Effector memory CD8-positive, alpha-beta T cell (primary cell): ENCODE data around the gene CRYGS.
"Not testable (repeated sequence)": the region's sequence is repeated elsewhere in the genome, so short reads cannot be mapped to it uniquely, and the experiment has no call there.

Source experiments
- ATAC-seq: fragments of 150-1000 bp; cut with Tn5 transposase; replicated peaks from 2 replicates; pipeline ENCODE4 v1.10.0; 2021; ENCODE audit warnings: mild to moderate bottlenecking, moderate library complexity
- DNase-seq, 3 experiments: peaks; one replicate each; pipeline ENCODE4 v3.0.0; 2021
- H3K27ac Mint-ChIP-seq, 2 donors: one replicate each; pipeline ENCODE4 v1.8.0; 2022; ENCODE audit warnings: mild to moderate bottlenecking in 2 of 2, mixed read lengths in 2 of 2, moderate library complexity in 2 of 2
- H3K27me3 Mint-ChIP-seq, 2 donors: one replicate each; pipeline ENCODE4 v1.8.0; 2022; ENCODE audit warnings: mixed read lengths in 2 of 2
- H3K36me3 Mint-ChIP-seq: one replicate; pipeline ENCODE4 v1.8.0; 2022; ENCODE audit warnings: mild to moderate bottlenecking, moderate library complexity, mixed read lengths; ENCODE audit not compliant: insufficient read depth
- H3K4me1 Mint-ChIP-seq, 2 donors: one replicate each; pipeline ENCODE4 v1.8.0; 2022; ENCODE audit warnings: low read depth in 2 of 2, mixed read lengths in 2 of 2
- H3K4me3 Mint-ChIP-seq, 2 donors: one replicate each; pipeline ENCODE4 v1.8.0; 2022; ENCODE audit warnings: mild to moderate bottlenecking in 2 of 2, mixed read lengths in 2 of 2, moderate library complexity in 2 of 2
- H3K9me3 Mint-ChIP-seq, 2 donors: one replicate each; pipeline ENCODE4 v1.8.0; 2022; ENCODE audit warnings: mixed read lengths in 2 of 2

The CRYGS gene

GRCh38 chr3:186538779-186539178 lies 5.4 kb downstream of the CRYGS start:
- peaks cover 15 to 21% of the 10 kb centered on the region in 2 donors for H3K4me1 Mint-ChIP-seq
- DNase-seq (no peak), ATAC-seq (no peak)
- no peak overlapping the region for H3K4me3 Mint-ChIP-seq
- H3K36me3 Mint-ChIP-seq = peaks cover 8% of the 10 kb centered on the region
- H3K9me3 Mint-ChIP-seq = no peaks in the 10 kb centered on the region
- no peak overlapping the region for H3K27ac Mint-ChIP-seq
- H3K27me3 Mint-ChIP-seq = no peaks in the 10 kb centered on the region

DNA sequence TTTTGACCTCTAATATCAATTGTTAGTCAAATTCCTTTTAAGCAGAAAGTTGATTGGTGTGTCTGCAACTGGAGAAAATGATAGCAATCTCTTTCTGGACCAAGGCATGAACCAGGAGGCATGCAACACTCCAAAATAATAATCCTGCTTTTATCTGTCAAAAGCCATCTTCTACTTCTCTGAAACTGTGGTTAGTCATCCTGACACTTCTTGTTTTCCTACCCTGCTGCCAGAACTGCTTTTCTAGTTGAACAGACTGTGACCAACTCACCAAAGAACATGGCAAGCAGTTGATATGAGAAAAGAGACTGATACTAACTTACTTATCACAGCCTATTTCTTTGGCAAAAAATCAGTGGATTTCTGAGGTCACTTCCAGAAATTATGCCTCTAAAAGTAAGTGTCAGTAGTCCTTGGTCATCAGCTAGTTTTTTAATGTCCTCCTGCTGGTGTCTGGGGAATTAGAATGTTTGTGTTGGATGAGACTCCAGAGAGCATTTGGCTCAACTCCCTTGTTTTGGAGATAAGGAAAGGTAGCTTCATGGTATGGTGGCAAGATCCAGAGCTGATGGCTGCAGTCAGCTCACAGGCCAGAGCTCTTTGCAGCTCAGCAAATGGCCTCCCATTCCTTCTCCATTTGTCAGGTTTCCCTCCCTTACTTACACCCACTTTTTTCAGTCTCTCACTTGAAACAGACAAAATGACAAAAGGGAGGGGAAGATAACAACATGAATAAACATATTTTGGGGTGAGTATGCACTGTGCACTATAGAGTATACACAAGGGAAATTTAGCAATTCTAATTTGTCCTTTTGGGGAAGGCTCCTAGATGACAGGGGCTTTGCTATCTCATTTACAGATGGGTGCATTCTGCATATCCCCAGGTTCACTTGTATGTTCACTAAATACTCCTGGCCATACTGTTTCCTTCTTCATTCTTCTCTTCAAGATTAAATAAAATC lies 7.0 kb downstream of the CRYGS start:
- DNase-seq (no peak), ATAC-seq (no peak)
- Mint-ChIP-seq H3K36me3 (no peaks in the 10 kb centered on the region), H3K27me3 (no peaks in the 10 kb centered on the region), H3K27ac (peak overlapping the region; percentile 8 to 61), H3K9me3 (no peaks in the 10 kb centered on the region), H3K4me3 (no peak overlapping the region), H3K4me1 (peaks cover 17 to 27% of the 10 kb centered on the region in 2 donors)

GRCh38 chr3:186534113-186534669 lies 10.0 kb downstream of the CRYGS start:
- DNase-seq = peak; percentile 12 to 36 (median 32)
- Mint-ChIP-seq H3K36me3 (no peaks in the 10 kb centered on the region), H3K27me3 (no peaks in the 10 kb centered on the region), H3K4me1 (peaks cover 14 to 19% of the 10 kb centered on the region in 2 donors), H3K27ac (peak overlapping the region; percentile 62 to 92), H3K4me3 (peak overlapping the region; percentile 25 to 46), H3K9me3 (no peaks in the 10 kb centered on the region)
- peak; percentile 96 for ATAC-seq

- DNase-seq = no peak
- no peak overlapping the region for H3K27ac Mint-ChIP-seq
- no peak overlapping the region for H3K4me3 Mint-ChIP-seq
- no peaks in the 10 kb centered on the region for H3K27me3 Mint-ChIP-seq
- no peaks in the 10 kb centered on the region for H3K9me3 Mint-ChIP-seq
- no peak for ATAC-seq
- H3K36me3 Mint-ChIP-seq = no peaks in the 10 kb centered on the region
- peaks cover 14 to 19% of the 10 kb centered on the region in 2 donors for H3K4me1 Mint-ChIP-seq
These were observed 11.5 kb downstream of the CRYGS start for GRCh38 chr3:186532598-186533072.

DNA sequence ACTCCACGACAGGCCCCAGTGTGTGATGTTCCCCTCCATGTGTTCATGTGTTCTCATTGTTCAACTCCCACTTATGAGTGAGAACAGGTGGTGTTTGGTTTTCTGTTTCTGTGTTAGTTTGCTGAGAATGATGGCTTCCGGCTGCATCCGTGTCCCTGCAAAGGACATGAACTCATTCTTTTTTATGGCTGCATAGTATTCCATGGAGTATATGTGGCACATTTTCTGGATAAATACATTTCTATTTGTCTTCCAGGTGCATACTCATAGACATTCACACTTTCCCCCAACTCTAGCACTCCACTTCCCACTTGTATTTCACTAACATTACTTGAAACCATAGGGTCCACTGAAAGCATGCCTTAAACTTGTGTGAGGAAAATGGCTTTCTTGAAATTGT lies 12.5 kb downstream of the CRYGS start:
- not testable (repeated sequence) for DNase-seq, H3K27me3 Mint-ChIP-seq, H3K9me3 Mint-ChIP-seq, H3K27ac Mint-ChIP-seq, H3K4me3 Mint-ChIP-seq, ATAC-seq, H3K36me3 Mint-ChIP-seq
- H3K4me1 Mint-ChIP-seq = peaks cover 14 to 19% of the 10 kb centered on the region in 2 donors

- no peak overlapping the region for H3K27ac Mint-ChIP-seq
These were observed 13.8 kb downstream of the CRYGS start for GRCh38 chr3:186530415-186530814.

DNA sequence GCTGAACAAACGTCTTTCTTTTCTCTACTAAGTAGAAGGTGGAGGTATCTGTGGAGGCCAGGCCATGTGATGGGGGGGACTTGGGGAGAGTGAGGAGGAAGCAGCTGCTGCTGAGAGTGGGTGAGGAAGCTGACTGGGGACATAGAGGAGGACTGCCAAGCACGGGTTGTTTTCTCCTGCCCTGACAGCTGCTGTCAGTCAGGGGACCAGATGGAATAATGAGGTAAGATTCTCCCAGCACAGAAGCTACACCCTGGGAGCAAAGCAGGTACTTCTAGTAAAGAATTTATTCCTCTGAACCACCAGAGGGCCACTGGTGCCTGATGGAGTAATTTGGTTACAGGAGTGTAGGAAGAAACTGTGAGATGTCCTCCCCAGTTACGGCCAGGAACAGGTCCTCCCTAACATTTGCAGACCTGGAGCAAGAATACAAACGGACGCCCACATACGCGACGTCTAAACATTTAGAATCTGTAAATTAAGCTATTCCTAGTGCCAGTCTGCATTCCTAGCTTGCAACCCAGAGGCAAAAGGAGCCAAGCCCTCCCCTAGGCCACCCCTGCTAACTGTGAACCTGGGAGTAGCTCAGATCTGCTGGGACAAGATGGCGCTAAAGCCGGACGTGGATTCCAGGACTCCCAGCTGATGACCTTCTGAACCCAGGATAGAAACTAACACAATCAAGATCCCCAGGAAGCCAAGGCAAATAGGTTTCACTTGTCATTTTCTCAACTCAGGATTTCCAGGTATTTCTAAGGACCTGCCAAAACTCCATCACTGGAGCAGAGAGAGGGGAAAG lies 14.8 kb downstream of the CRYGS start:
- H3K4me1 Mint-ChIP-seq = peaks cover 9 to 11% of the 10 kb centered on the region in 2 donors
- H3K36me3 Mint-ChIP-seq = no peaks in the 10 kb centered on the region
- no peaks in the 10 kb centered on the region for H3K9me3 Mint-ChIP-seq
- DNase-seq (no peak), ATAC-seq (no peak)
- H3K27me3 Mint-ChIP-seq = no peaks in the 10 kb centered on the region
- no peak overlapping the region for H3K4me3 Mint-ChIP-seq
- no peak overlapping the region for H3K27ac Mint-ChIP-seq

More at GRCh38 chr3:186530415-186530814, 13.8 kb downstream of the CRYGS start:
- Mint-ChIP-seq H3K4me3 (no peak overlapping the region), H3K36me3 (no peaks in the 10 kb centered on the region), H3K9me3 (no peaks in the 10 kb centered on the region), H3K4me1 (peaks cover 14 to 19% of the 10 kb centered on the region in 2 donors), H3K27me3 (no peaks in the 10 kb centered on the region)
- ATAC-seq (no peak), DNase-seq (no peak)

DNA sequence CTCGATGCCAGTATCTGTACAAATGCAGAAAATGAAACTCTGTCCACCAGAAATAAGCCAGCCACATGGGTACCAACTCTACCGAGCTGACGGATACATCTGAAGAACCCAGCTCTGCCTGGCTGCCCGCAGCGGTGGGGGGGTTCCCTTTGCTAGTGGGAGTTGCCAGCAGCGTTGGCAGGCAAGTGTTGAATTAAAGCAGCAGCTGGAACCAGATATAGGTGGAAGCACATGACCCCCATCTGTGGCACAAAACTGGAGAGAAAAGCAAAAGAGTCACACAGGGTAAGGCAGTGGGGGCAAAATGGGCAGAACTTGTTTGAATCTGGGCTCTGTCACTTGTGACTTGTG lies 17.9 kb downstream of the CRYGS start:
- Mint-ChIP-seq H3K27me3 (no peaks in the 10 kb centered on the region), H3K9me3 (no peaks in the 10 kb centered on the region), H3K4me1 (peaks cover 0 to 8% of the 10 kb centered on the region in 2 donors), H3K27ac (no peak overlapping the region), H3K4me3 (no peak overlapping the region), H3K36me3 (no peaks in the 10 kb centered on the region)
- DNase-seq = no peak
- ATAC-seq = no peak

GRCh38 chr3:186525369-186526255 lies 18.6 kb downstream of the CRYGS start:
- ATAC-seq = no peak
- DNase-seq = no peak
- Mint-ChIP-seq H3K27me3 (no peaks in the 10 kb centered on the region), H3K9me3 (no peaks in the 10 kb centered on the region), H3K27ac (no peak overlapping the region), H3K4me1 (peaks cover under 1 to 12% of the 10 kb centered on the region in 2 donors), H3K36me3 (no peaks in the 10 kb centered on the region), H3K4me3 (no peak overlapping the region)

DNA sequence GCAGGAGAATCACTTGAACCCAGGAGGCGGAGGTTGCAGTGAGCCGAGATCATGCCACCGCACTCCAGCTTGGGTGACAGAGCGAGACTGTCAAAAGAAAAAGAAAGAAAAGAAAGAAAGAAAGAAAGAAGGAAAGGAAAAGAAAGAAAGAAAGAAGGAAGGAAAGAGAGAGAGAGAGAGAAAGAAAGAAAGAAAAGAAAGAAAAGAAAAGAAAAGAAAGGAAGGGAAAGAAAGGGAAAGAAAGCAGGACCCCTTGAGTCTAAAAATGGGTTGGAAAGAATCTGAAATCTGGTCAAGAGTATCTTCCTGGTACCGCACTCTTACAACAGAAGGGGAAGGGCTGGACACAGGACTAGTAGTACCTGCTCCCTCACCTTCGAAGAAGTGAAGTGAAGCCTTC lies 19.6 kb downstream of the CRYGS start:
- Mint-ChIP-seq H3K9me3 (no peaks in the 10 kb centered on the region), H3K27me3 (no peaks in the 10 kb centered on the region), H3K4me3 (no peak overlapping the region), H3K4me1 (peaks cover 8 to 13% of the 10 kb centered on the region in 2 donors), H3K27ac (no peak overlapping the region), H3K36me3 (no peaks in the 10 kb centered on the region)
- ATAC-seq (no peak), DNase-seq (no peak)

- Mint-ChIP-seq H3K36me3 (no peaks in the 10 kb centered on the region), H3K4me3 (no peak overlapping the region), H3K27ac (peak overlapping the region in 1 of 2 donors; percentile 9), H3K27me3 (no peaks in the 10 kb centered on the region), H3K4me1 (peaks cover 18 to 21% of the 10 kb centered on the region in 2 donors), H3K9me3 (no peaks in the 10 kb centered on the region)
- DNase-seq (no peak), ATAC-seq (no peak)
These were observed 20.7 kb downstream of the CRYGS start for GRCh38 chr3:186523434-186523833.

DNA sequence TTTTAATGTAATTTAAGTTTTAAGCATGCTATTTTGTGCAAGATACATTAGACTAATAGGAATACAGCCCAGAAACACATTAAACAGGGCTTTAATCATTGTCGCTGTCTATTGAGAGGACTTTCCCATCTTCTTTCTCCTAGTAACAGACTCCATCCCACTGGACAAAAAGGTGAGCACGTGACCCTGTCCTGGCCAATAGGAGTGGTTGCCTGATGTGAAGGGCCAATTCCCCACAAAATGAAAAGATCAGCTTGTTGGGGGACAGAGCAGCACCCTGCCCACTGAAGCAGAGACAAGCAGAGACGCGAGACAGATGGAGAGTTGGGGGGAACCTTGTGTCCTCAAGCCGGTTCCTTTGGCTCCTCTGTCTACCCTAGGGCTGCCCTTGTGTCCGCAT lies 21.2 kb downstream of the CRYGS start:
- ATAC-seq (no peak), DNase-seq (no peak)
- Mint-ChIP-seq H3K36me3 (no peaks in the 10 kb centered on the region), H3K27me3 (no peaks in the 10 kb centered on the region), H3K4me3 (no peak overlapping the region), H3K27ac (no peak overlapping the region), H3K9me3 (no peaks in the 10 kb centered on the region), H3K4me1 (peaks cover 19 to 25% of the 10 kb centered on the region in 2 donors)
